ENCODE results near the gene MZF1. TPM values are rescaled to one million over a fixed set of nuclear protein-coding genes. Genes with fewer than 3 reads are reported as not detected.

MZF1 gene
- total and polyA plus RNA-seq, 9 of the 15 experiments (the other 6 are each of a cell fraction or from before 2014, with no cell fraction given): 0.31 to 29.3 (median 11.5) TPM

- TF ChIP-seq PHF8 (IDR thresholded peaks at IDR 0.05; ENCODE audit: borderline replicate concordance, low read length): peak; percentile 64
- no peak for TF ChIP-seq ETV6 (IDR thresholded peaks at IDR 0.05; ENCODE audit: borderline replicate concordance in 1 of 2, low read depth in 2 of 2, low read length in 1 of 2)
- no peak for TF ChIP-seq ETV6 (CRISPR knock-in tag; IDR thresholded peaks at IDR 0.05; ENCODE audit: borderline replicate concordance)
- TF ChIP-seq CCAR2 (IDR thresholded peaks at IDR 0.05; ENCODE audit: low read depth, low read length): no peak
- TF ChIP-seq SRF (CRISPR knock-in tag; IDR thresholded peaks at IDR 0.05): 0 out of 4 replicates have a peak, but pooled peaks of 1 of the 2 experiments have one; percentile 22
- TF ChIP-seq NBN (IDR thresholded peaks at IDR 0.05; ENCODE audit: low read depth): peak; percentile 96
- TF ChIP-seq GATAD2B (IDR thresholded peaks at IDR 0.05; ENCODE audit: borderline replicate concordance): 0 out of 2 replicates have a peak, but pooled peaks have one; percentile 89
- TF ChIP-seq ARID1B (IDR thresholded peaks at IDR 0.05): peak; percentile 49; the same call in 1 of the 2 replicates
- TF ChIP-seq NRF1 (conservative IDR thresholded peaks at IDR 0.05 in 1 of 2, IDR thresholded peaks at IDR 0.05 in 1 of 2): peak; percentile 98
- TF ChIP-seq MTA3 (IDR thresholded peaks at IDR 0.05; ENCODE audit: borderline replicate concordance): 0 out of 2 replicates have a peak, but pooled peaks have one; percentile 21
- peak; percentile 89 to 99 for TF ChIP-seq NONO (IDR thresholded peaks at IDR 0.05; ENCODE audit: low read depth in 2 of 2, low read length in 1 of 2)
- TF ChIP-seq HMGN3 (IDR thresholded peaks at IDR 0.05; ENCODE audit: borderline replicate concordance, extremely low read depth, insufficient read length, low read depth, low read length): peak; percentile 52
- TF ChIP-seq U2AF1 (optimal IDR thresholded peaks at IDR 0.05; ENCODE audit: low read depth, low read length): peak; percentile 75
- TF ChIP-seq STAT5B (CRISPR knock-in tag; IDR thresholded peaks at IDR 0.05): no peak
- 0 out of 2 replicates have a peak, but pooled peaks have one; percentile 69 for TF ChIP-seq ZNF395 (CRISPR knock-in tag; IDR thresholded peaks at IDR 0.05)
- peak; percentile 26; the same call in 1 of the 2 replicates for TF ChIP-seq CHD2 (IDR thresholded peaks at IDR 0.05; ENCODE audit: low read depth, low read length)
- no peak for TF ChIP-seq SETDB1 (IDR thresholded peaks at IDR 0.05; ENCODE audit: low read length)
- TF ChIP-seq CBX3 (IDR thresholded peaks at IDR 0.05; ENCODE audit: borderline replicate concordance in 1 of 2, low read length in 2 of 2): no peak; a peak in 1 of 3 replicates
- peak; percentile 73 for TF ChIP-seq FOXP4 (CRISPR knock-in tag; IDR thresholded peaks at IDR 0.05; ENCODE audit: borderline replicate concordance)
- TF ChIP-seq ATF2 (CRISPR knock-in tag; IDR thresholded peaks at IDR 0.05): no peak
- peak; percentile 97 for TF ChIP-seq POLR2AphosphoS5 (IDR thresholded peaks at IDR 0.05; ENCODE audit: control insufficient read depth, insufficient read depth, low read depth, low read length)
- TF ChIP-seq THRAP3 (IDR thresholded peaks at IDR 0.05; ENCODE audit: borderline replicate concordance): no peak
Measured at GRCh38 chr19:58543826-58544590, 29.1 kb downstream of the MZF1 start, which contains the start of gene TRIM28 (continued).

All from K562 (cell line).